ENCODE measurements around the gene ETFBKMT.

DNA sequence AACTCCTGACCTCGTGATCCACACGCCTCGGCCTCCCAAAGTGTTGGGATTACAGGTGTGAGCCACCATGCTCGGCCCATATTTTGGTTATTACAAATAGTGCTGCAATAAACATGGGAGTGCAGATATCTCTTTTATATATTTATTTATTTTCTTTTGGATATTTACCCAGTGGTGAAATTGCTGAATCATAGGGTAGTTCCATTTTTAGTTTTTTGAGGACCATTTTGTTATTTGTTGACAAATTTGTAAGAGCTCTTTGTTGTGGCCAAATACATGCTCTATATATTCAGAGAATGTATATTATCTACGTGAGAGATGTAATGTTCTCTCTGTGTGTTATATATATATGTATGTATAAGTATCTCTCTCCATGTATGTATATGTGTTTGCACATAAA lies 53.4 kb downstream of the ETFBKMT start:
- TF ChIP-seq EZH2phosphoT487 (IDR thresholded peaks at IDR 0.05; ENCODE audit: borderline replicate concordance, low read depth) (no peak), FOSL2 (IDR thresholded peaks at IDR 0.05; ENCODE audit: borderline replicate concordance, low read depth) (no peak), CTCF (IDR thresholded peaks at IDR 0.05) (no peak), ZBTB33 (IDR thresholded peaks at IDR 0.05; ENCODE audit: borderline replicate concordance, low read depth) (no peak), POLR2AphosphoS5 (IDR thresholded peaks at IDR 0.05; ENCODE audit: low read depth, low read length) (no peak), JUND (IDR thresholded peaks at IDR 0.05) (no peak), TAF1 (IDR thresholded peaks at IDR 0.05; ENCODE audit: borderline replicate concordance, low read depth, low read length) (no peak), TCF12 (IDR thresholded peaks at IDR 0.05) (no peak), FOXM1 (IDR thresholded peaks at IDR 0.05; ENCODE audit: low read depth) (no peak), TEAD4 (IDR thresholded peaks at IDR 0.05; ENCODE audit: borderline replicate concordance, insufficient read depth) (no peak)
- TF ChIP-seq, protein P1, sequence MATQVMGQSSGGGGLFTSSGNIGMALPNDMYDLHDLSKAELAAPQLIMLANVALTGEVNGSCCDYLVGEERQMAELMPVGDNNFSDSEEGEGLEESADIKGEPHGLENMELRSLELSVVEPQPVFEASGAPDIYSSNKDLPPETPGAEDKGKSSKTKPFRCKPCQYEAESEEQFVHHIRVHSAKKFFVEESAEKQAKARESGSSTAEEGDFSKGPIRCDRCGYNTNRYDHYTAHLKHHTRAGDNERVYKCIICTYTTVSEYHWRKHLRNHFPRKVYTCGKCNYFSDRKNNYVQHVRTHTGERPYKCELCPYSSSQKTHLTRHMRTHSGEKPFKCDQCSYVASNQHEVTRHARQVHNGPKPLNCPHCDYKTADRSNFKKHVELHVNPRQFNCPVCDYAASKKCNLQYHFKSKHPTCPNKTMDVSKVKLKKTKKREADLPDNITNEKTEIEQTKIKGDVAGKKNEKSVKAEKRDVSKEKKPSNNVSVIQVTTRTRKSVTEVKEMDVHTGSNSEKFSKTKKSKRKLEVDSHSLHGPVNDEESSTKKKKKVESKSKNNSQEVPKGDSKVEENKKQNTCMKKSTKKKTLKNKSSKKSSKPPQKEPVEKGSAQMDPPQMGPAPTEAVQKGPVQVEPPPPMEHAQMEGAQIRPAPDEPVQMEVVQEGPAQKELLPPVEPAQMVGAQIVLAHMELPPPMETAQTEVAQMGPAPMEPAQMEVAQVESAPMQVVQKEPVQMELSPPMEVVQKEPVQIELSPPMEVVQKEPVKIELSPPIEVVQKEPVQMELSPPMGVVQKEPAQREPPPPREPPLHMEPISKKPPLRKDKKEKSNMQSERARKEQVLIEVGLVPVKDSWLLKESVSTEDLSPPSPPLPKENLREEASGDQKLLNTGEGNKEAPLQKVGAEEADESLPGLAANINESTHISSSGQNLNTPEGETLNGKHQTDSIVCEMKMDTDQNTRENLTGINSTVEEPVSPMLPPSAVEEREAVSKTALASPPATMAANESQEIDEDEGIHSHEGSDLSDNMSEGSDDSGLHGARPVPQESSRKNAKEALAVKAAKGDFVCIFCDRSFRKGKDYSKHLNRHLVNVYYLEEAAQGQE (IDR thresholded peaks at IDR 0.05; ENCODE audit: low read depth, low read length): no peak
- TF ChIP-seq, protein P2, sequence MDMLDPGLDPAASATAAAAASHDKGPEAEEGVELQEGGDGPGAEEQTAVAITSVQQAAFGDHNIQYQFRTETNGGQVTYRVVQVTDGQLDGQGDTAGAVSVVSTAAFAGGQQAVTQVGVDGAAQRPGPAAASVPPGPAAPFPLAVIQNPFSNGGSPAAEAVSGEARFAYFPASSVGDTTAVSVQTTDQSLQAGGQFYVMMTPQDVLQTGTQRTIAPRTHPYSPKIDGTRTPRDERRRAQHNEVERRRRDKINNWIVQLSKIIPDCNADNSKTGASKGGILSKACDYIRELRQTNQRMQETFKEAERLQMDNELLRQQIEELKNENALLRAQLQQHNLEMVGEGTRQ (IDR thresholded peaks at IDR 0.05; ENCODE audit: borderline replicate concordance, low read depth, low read length): no peak
